HT-29 (cell line): ENCODE data around the gene SULT2B1. TPM values are rescaled to one million over a fixed set of nuclear protein-coding genes. Genes with fewer than 3 reads are reported as not detected.
A peak's percentile ranks its signal among the peaks of the same experiment; 100 is the strongest.
"Not testable (repeated sequence)": the region's sequence is repeated elsewhere in the genome, so short reads cannot be mapped to it uniquely, and the experiment has no call there.

ENCODE experiments used
- DNase-seq: peaks from one replicate; pipeline ENCODE4 v3.0.0-alpha.2; 2015; ENCODE audit warnings: low spot score
- total RNA-seq: library from RNA; depleted of rRNA; stranded (reverse); fragments of >200 nt; shearing (Covaris generic); gene quantifications from 2 replicates; pipeline ENCODE4 v1.2.3, GENCODE V29; 2014

Gene SULT2B1
- total RNA-seq, 1 experiment from 2014 or later: 48.6 TPM

GRCh38 chr19:48618916-48619691 is 67.1 kb downstream of the SULT2B1 start, which contains the start of the genes RPL18 and SPHK2:
RPL18 (minus strand) TSS chr19:48619178; CDS start chr19:48619143, 35 bp downstream.
SPHK2 (plus strand) TSS chr19:48619506; CDS start chr19:48620515, 1,009 bp downstream.
- DNase-seq: peak; percentile 100

GRCh38 chr19:48619692-48620585 is 68.0 kb downstream of the SULT2B1 start:
- no peak for DNase-seq

GRCh38 chr19:48623556-48624066 is 71.6 kb downstream of the SULT2B1 start:
- DNase-seq: peak; percentile 33

GRCh38 chr19:48624067-48624594 is 72.2 kb downstream of the SULT2B1 start:
- DNase-seq: peak; percentile 99

GRCh38 chr19:48624791-48625723 is 73.1 kb downstream of the SULT2B1 start:
- DNase-seq: peak; percentile 80

- no peak for DNase-seq
Observed at GRCh38 chr19:48625891-48626327, 73.9 kb downstream of the SULT2B1 start.

GRCh38 chr19:48627201-48627864 is 75.4 kb downstream of the SULT2B1 start:
- DNase-seq: peak; percentile 95

- DNase-seq: no peak
Observed at GRCh38 chr19:48627865-48628314, 75.9 kb downstream of the SULT2B1 start.

GRCh38 chr19:48628486-48629296 is 76.7 kb downstream of the SULT2B1 start:
- no peak for DNase-seq

- no peak for DNase-seq
Observed at GRCh38 chr19:48629297-48629598, 77.3 kb downstream of the SULT2B1 start.

GRCh38 chr19:48629599-48630295 is 77.8 kb downstream of the SULT2B1 start:
- DNase-seq: peak; percentile 98

GRCh38 chr19:48630296-48631063 is 78.5 kb downstream of the SULT2B1 start:
- DNase-seq: peak; percentile 90

- peak; percentile 64 for DNase-seq
Observed at GRCh38 chr19:48631225-48631624, 79.3 kb downstream of the SULT2B1 start.

GRCh38 chr19:48632286-48632685 is 80.3 kb downstream of the SULT2B1 start:
- not testable (repeated sequence) for DNase-seq

- peak; percentile 33 for DNase-seq
Observed at GRCh38 chr19:48632692-48633147, 80.7 kb downstream of the SULT2B1 start.

GRCh38 chr19:48633148-48634035 is 81.4 kb downstream of the SULT2B1 start:
- no peak for DNase-seq

- no peak for DNase-seq
Observed at GRCh38 chr19:48634036-48634342, 82.0 kb downstream of the SULT2B1 start.
